Common myeloid progenitor, CD34-positive (primary cell): ENCODE results near the gene AHSA1.

Experiments
- CTCF ChIA-PET: fragments of 350-600 bp; sonication (Branson Sonifier 250); formaldehyde crosslinking; loops from one replicate; lab custom pipeline; 2021; ENCODE audit warnings: antibody characterized with exemption; lab: Charles Lee
- POLR2A ChIA-PET: fragments of 350-600 bp; sonication (Branson Sonifier 250); formaldehyde crosslinking; loops from one replicate; lab custom pipeline; 2021; ENCODE audit warnings: antibody characterized with exemption; lab: Charles Lee
- DNase-seq, 3 donors: peaks; one replicate each; pipeline versions ENCODE4 v3.0.0 to v3.0.0-alpha.2; 2013
- H3K27ac ChIP-seq, 2 experiments: 1 replicate in 1 of 2; 2 replicates in 1 of 2; pipeline ENCODE4 v1.7.0; 2013; ENCODE audit warnings: inconsistent platforms in 2 of 2, low read length in 2 of 2, mild to moderate bottlenecking in 2 of 2, low read depth in 1 of 2, moderate library complexity in 1 of 2; ENCODE audit not compliant: severe bottlenecking in 2 of 2, insufficient read depth in 1 of 2, poor library complexity in 1 of 2
- H3K27me3 ChIP-seq, 5 experiments: replicated peaks in 2 of 5; 1 replicate in 3 of 5; 2 replicates in 2 of 5; pipeline versions ENCODE4 v1.6.1 to v1.7.0; 2013; ENCODE audit warnings: low read length in 4 of 5, mild to moderate bottlenecking in 2 of 5, moderate library complexity in 2 of 5, inconsistent platforms in 1 of 5; ENCODE audit not compliant: insufficient read depth in 5 of 5, control insufficient read depth in 4 of 5
- H3K36me3 ChIP-seq, 4 experiments: 1 replicate in 2 of 4; 2 replicates in 2 of 4; pipeline versions ENCODE4 v1.6.1 to v1.7.0; 2013; ENCODE audit warnings: low read length in 3 of 4, control low read depth in 1 of 4, mild to moderate bottlenecking in 1 of 4; ENCODE audit not compliant: control insufficient read depth in 4 of 4, insufficient read depth in 4 of 4
- H3K4me1 ChIP-seq, 4 experiments: 1 replicate in 3 of 4; 2 replicates in 1 of 4; pipeline versions ENCODE4 v1.6.1 to v1.7.1; 2013; ENCODE audit warnings: low read length in 3 of 4, mild to moderate bottlenecking in 3 of 4, control low read depth in 1 of 4, inconsistent platforms in 1 of 4, moderate library complexity in 1 of 4; ENCODE audit not compliant: control insufficient read depth in 4 of 4, insufficient read depth in 4 of 4; ENCODE audit errors: control extremely low read depth in 1 of 4
- H3K4me3 ChIP-seq, 7 experiments: 1 replicate in 4 of 7; 2 replicates in 3 of 7; pipeline versions ENCODE4 v1.5.1 to v1.7.0; 2013; ENCODE audit warnings: mild to moderate bottlenecking in 7 of 7, low read length in 6 of 7, moderate library complexity in 6 of 7, inconsistent platforms in 2 of 7, low read depth in 2 of 7, control low read depth in 1 of 7; ENCODE audit not compliant: insufficient read depth in 4 of 7, control insufficient read depth in 1 of 7; ENCODE audit errors: extremely low read depth in 1 of 7
- H3K9me3 ChIP-seq, 5 experiments: 1 replicate in 4 of 5; 2 replicates in 1 of 5; pipeline versions ENCODE4 v1.6.1 to v1.7.1; 2013; ENCODE audit warnings: low read length in 4 of 5, mild to moderate bottlenecking in 2 of 5, inconsistent platforms in 1 of 5, low read depth in 1 of 5, moderate library complexity in 1 of 5; ENCODE audit not compliant: control insufficient read depth in 4 of 5, insufficient read depth in 2 of 5; ENCODE audit errors: control extremely low read depth in 1 of 5
- WGBS: methylation state at CpG from one replicate; pipeline ENCODE4 v1.1.5; 2013; ENCODE audit not compliant: insufficient coverage; 5-methylcytosine and 5-hydroxymethylcytosine counted together

The AHSA1 gene

GRCh38 chr14:77469539-77469938 lies 11.6 kb downstream of the AHSA1 start:
- H3K36me3 ChIP-seq = peaks cover 11 to 50% (median 39%) of the 10 kb centered on the region in 4 experiments
- POLR2A ChIA-PET = no interaction called here

GRCh38 chr14:77470224-77470870 lies 12.5 kb downstream of the AHSA1 start:
- no peak overlapping the region for H3K4me3 ChIP-seq
- CTCF ChIA-PET = interaction anchor here (1.3 to 1.6 kb wide), 2 partner anchors 8 to 10 kb away, joined by 3 read pairs; no protein-coding TSS in a partner anchor
- no peak for DNase-seq
- H3K27me3 ChIP-seq = no peaks in the 10 kb centered on the region
- H3K36me3 ChIP-seq = peaks cover 8 to 42% (median 31%) of the 10 kb centered on the region in 4 experiments
- no peak overlapping the region for H3K27ac ChIP-seq
- POLR2A ChIA-PET = no interaction called here
- no peaks in the 10 kb centered on the region for H3K4me1 ChIP-seq
- WGBS = 97% methylated on average over 4 of the region's 5 CpGs
- no peaks in the 10 kb centered on the region for H3K9me3 ChIP-seq

More at GRCh38 chr14:77469539-77469938, 11.6 kb downstream of the AHSA1 start:
- CTCF ChIA-PET = interaction anchor here (1.3 to 1.6 kb wide), 2 partner anchors 9 to 10 kb away, joined by 3 read pairs; no protein-coding TSS in a partner anchor
- no peak for DNase-seq
- H3K4me3 ChIP-seq = no peak overlapping the region
- H3K27ac ChIP-seq = no peak overlapping the region
- no peaks in the 10 kb centered on the region for H3K9me3 ChIP-seq
- H3K27me3 ChIP-seq = no peaks in the 10 kb centered on the region
- no CpG with 5 or more reads among the region's 1 CpG for WGBS
- H3K4me1 ChIP-seq = no peaks in the 10 kb centered on the region

GRCh38 chr14:77473921-77474320 lies 16.0 kb downstream of the AHSA1 start:
- no peak overlapping the region for H3K4me3 ChIP-seq
- no peak for DNase-seq
- WGBS = 86% methylated on average over 4 of the region's 5 CpGs
- H3K9me3 ChIP-seq = no peaks in the 10 kb centered on the region
- ChIA-PET POLR2A (no interaction called here), CTCF (interaction anchor here (0.6 to 1.2 kb wide), 2 partner anchors 9 to 331 kb away, joined by 3 read pairs; no protein-coding TSS in a partner anchor)
- no peaks in the 10 kb centered on the region for H3K4me1 ChIP-seq
- H3K27ac ChIP-seq = no peak overlapping the region
- no peaks in the 10 kb centered on the region for H3K27me3 ChIP-seq
- H3K36me3 ChIP-seq = peaks cover 0 to 12% (median 6%) of the 10 kb centered on the region in 4 experiments

- Histone ChIP-seq H3K9me3 (no peaks in the 10 kb centered on the region), H3K36me3 (peaks cover 0 to 5% (median under 1%) of the 10 kb centered on the region in 4 experiments), H3K4me1 (no peaks in the 10 kb centered on the region), H3K4me3 (no peak overlapping the region), H3K27me3 (no peaks in the 10 kb centered on the region), H3K27ac (no peak overlapping the region)
- CTCF ChIA-PET = interaction anchor here (1.2 kb wide), 1 partner anchor 8 kb away, joined by 3 read pairs; no protein-coding TSS in a partner anchor
- POLR2A ChIA-PET = interaction anchor here (0.5 kb wide), 1 partner anchor 237 kb away, joined by 3 read pairs; no protein-coding TSS in a partner anchor
- 84% methylated on average over 8 of the region's 9 CpGs for WGBS
- DNase-seq = no peak
These were observed 16.7 kb downstream of the AHSA1 start for GRCh38 chr14:77474479-77475177.

GRCh38 chr14:77475432-77476115 lies 17.7 kb downstream of the AHSA1 start:
- POLR2A ChIA-PET = no interaction called here
- no peak for DNase-seq
- Histone ChIP-seq H3K27ac (no peak overlapping the region), H3K27me3 (no peaks in the 10 kb centered on the region), H3K9me3 (no peaks in the 10 kb centered on the region), H3K4me1 (no peaks in the 10 kb centered on the region), H3K36me3 (no peaks in the 10 kb centered on the region), H3K4me3 (no peak overlapping the region)
- WGBS = 94% methylated on average over 32 of the region's 35 CpGs
- CTCF ChIA-PET = interaction anchor here (0.8 kb wide), 1 partner anchor 16 kb away, joined by 3 read pairs; no protein-coding TSS in a partner anchor

- H3K4me3 ChIP-seq = no peak overlapping the region
- H3K36me3 ChIP-seq = no peaks in the 10 kb centered on the region
- 92% methylated on average over 2 of the region's 5 CpGs for WGBS
- no peak overlapping the region for H3K27ac ChIP-seq
- ChIA-PET CTCF (interaction anchor here (1.0 kb wide), 1 partner anchor 8 kb away, joined by 3 read pairs; no protein-coding TSS in a partner anchor), POLR2A (no interaction called here)
- no peaks in the 10 kb centered on the region for H3K4me1 ChIP-seq
- no peaks in the 10 kb centered on the region for H3K27me3 ChIP-seq
- no peak for DNase-seq
- H3K9me3 ChIP-seq = no peaks in the 10 kb centered on the region
These were observed 20.1 kb downstream of the AHSA1 start for GRCh38 chr14:77478029-77478428.
